ENCODE measurements around the gene SLC2A4RG. TPM values are rescaled to one million over a fixed set of nuclear protein-coding genes. Genes with fewer than 3 reads are reported as not detected.

SLC2A4RG gene
- total and polyA plus RNA-seq, 2 of the 13 experiments (the other 11 are each of a cell fraction or from before 2014, with no cell fraction given) = 91.4 to 95.9 TPM

- TF ChIP-seq, protein P1, sequence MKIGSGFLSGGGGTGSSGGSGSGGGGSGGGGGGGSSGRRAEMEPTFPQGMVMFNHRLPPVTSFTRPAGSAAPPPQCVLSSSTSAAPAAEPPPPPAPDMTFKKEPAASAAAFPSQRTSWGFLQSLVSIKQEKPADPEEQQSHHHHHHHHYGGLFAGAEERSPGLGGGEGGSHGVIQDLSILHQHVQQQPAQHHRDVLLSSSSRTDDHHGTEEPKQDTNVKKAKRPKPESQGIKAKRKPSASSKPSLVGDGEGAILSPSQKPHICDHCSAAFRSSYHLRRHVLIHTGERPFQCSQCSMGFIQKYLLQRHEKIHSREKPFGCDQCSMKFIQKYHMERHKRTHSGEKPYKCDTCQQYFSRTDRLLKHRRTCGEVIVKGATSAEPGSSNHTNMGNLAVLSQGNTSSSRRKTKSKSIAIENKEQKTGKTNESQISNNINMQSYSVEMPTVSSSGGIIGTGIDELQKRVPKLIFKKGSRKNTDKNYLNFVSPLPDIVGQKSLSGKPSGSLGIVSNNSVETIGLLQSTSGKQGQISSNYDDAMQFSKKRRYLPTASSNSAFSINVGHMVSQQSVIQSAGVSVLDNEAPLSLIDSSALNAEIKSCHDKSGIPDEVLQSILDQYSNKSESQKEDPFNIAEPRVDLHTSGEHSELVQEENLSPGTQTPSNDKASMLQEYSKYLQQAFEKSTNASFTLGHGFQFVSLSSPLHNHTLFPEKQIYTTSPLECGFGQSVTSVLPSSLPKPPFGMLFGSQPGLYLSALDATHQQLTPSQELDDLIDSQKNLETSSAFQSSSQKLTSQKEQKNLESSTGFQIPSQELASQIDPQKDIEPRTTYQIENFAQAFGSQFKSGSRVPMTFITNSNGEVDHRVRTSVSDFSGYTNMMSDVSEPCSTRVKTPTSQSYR (CRISPR knock-in tag; IDR thresholded peaks at IDR 0.05; ENCODE audit: borderline replicate concordance) = peak; percentile 81
- TF ChIP-seq JUND (CRISPR knock-in tag; IDR thresholded peaks at IDR 0.05) (peak; percentile 88), RARA (CRISPR knock-in tag; IDR thresholded peaks at IDR 0.05) (peak; percentile 99), MED1 (CRISPR knock-in tag; IDR thresholded peaks at IDR 0.05) (peak; percentile 92), TMF1 (CRISPR knock-in tag; IDR thresholded peaks at IDR 0.05; ENCODE audit: low read depth) (peak; percentile 98), ZNF207 (IDR thresholded peaks at IDR 0.05; ENCODE audit: borderline replicate concordance) (no peak), MIER2 (CRISPR knock-in tag; IDR thresholded peaks at IDR 0.05) (peak; percentile 32; the same call in 1 of the 2 replicates), ZNF282 (IDR thresholded peaks at IDR 0.05; ENCODE audit: partially characterized antibody) (no peak), SIX4 (CRISPR knock-in tag; IDR thresholded peaks at IDR 0.05) (0 out of 2 replicates have a peak, but pooled peaks have one; percentile 11), PCBP1 (IDR thresholded peaks at IDR 0.05; ENCODE audit: borderline replicate concordance, low read depth, low read length) (0 out of 2 replicates have a peak, but pooled peaks have one; percentile 23), MAF1 (CRISPR knock-in tag; IDR thresholded peaks at IDR 0.05; ENCODE audit: borderline replicate concordance) (peak; percentile 84), CREB1 (IDR thresholded peaks at IDR 0.05) (peak; percentile 22; the same call in 1 of the 2 replicates), CREB1 (CRISPR knock-in tag; IDR thresholded peaks at IDR 0.05) (no peak), RELA (CRISPR knock-in tag; IDR thresholded peaks at IDR 0.05) (peak; percentile 93), ZNF597 (CRISPR knock-in tag; IDR thresholded peaks at IDR 0.05) (peak; percentile 98; the same call in 1 of the 2 replicates)
- TF ChIP-seq, protein P2, sequence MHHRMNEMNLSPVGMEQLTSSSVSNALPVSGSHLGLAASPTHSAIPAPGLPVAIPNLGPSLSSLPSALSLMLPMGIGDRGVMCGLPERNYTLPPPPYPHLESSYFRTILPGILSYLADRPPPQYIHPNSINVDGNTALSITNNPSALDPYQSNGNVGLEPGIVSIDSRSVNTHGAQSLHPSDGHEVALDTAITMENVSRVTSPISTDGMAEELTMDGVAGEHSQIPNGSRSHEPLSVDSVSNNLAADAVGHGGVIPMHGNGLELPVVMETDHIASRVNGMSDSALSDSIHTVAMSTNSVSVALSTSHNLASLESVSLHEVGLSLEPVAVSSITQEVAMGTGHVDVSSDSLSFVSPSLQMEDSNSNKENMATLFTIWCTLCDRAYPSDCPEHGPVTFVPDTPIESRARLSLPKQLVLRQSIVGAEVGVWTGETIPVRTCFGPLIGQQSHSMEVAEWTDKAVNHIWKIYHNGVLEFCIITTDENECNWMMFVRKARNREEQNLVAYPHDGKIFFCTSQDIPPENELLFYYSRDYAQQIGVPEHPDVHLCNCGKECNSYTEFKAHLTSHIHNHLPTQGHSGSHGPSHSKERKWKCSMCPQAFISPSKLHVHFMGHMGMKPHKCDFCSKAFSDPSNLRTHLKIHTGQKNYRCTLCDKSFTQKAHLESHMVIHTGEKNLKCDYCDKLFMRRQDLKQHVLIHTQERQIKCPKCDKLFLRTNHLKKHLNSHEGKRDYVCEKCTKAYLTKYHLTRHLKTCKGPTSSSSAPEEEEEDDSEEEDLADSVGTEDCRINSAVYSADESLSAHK (CRISPR knock-in tag; IDR thresholded peaks at IDR 0.05; ENCODE audit: borderline replicate concordance) = no peak; the same call in 1 of the 2 replicates
- TF ChIP-seq, protein P3, sequence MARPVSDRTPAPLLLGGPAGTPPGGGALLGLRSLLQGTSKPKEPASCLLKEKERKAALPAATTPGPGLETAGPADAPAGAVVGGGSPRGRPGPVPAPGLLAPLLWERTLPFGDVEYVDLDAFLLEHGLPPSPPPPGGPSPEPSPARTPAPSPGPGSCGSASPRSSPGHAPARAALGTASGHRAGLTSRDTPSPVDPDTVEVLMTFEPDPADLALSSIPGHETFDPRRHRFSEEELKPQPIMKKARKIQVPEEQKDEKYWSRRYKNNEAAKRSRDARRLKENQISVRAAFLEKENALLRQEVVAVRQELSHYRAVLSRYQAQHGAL (CRISPR knock-in tag; IDR thresholded peaks at IDR 0.05; ENCODE audit: not compliant biosample characterization) = peak; percentile 21
- TF ChIP-seq, protein P4, sequence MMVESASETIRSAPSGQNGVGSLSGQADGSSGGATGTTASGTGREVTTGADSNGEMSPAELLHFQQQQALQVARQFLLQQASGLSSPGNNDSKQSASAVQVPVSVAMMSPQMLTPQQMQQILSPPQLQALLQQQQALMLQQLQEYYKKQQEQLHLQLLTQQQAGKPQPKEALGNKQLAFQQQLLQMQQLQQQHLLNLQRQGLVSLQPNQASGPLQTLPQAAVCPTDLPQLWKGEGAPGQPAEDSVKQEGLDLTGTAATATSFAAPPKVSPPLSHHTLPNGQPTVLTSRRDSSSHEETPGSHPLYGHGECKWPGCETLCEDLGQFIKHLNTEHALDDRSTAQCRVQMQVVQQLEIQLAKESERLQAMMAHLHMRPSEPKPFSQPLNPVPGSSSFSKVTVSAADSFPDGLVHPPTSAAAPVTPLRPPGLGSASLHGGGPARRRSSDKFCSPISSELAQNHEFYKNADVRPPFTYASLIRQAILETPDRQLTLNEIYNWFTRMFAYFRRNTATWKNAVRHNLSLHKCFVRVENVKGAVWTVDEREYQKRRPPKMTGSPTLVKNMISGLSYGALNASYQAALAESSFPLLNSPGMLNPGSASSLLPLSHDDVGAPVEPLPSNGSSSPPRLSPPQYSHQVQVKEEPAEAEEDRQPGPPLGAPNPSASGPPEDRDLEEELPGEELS (CRISPR knock-in tag; IDR thresholded peaks at IDR 0.05) = peak; percentile 39; the same call in 1 of the 2 replicates
- TF ChIP-seq, protein P5, sequence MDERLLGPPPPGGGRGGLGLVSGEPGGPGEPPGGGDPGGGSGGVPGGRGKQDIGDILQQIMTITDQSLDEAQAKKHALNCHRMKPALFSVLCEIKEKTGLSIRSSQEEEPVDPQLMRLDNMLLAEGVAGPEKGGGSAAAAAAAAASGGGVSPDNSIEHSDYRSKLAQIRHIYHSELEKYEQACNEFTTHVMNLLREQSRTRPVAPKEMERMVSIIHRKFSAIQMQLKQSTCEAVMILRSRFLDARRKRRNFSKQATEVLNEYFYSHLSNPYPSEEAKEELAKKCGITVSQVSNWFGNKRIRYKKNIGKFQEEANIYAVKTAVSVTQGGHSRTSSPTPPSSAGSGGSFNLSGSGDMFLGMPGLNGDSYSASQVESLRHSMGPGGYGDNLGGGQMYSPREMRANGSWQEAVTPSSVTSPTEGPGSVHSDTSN (CRISPR knock-in tag; IDR thresholded peaks at IDR 0.05) = no peak
Measured at GRCh38 chr20:63707558-63708300, 31.8 kb upstream of the SLC2A4RG start, which contains the start of the genes ARFRP1 and ZGPAT (continued).

Measured in HepG2 (cell line).